ENCODE measurements around the gene CFAP97D2.
"Not testable (repeated sequence)": the region's sequence is repeated elsewhere in the genome, so short reads cannot be mapped to it uniquely, and the experiment has no call there.

CFAP97D2 gene

GRCh38 chr13:114143806-114144605, 35.1 kb upstream of the CFAP97D2 start:
- DNase-seq, result no peak

GRCh38 chr13:114144606-114145244, 34.3 kb upstream of the CFAP97D2 start:
- no peak for DNase-seq

GRCh38 chr13:114145256-114145655, 33.8 kb upstream of the CFAP97D2 start:
- DNase-seq, result no peak

GRCh38 chr13:114145722-114146121, 33.3 kb upstream of the CFAP97D2 start:
- no peak for DNase-seq

- no peak for DNase-seq
These were observed 32.9 kb upstream of the CFAP97D2 start for GRCh38 chr13:114146173-114146572.

- no peak for DNase-seq
These were observed 32.4 kb upstream of the CFAP97D2 start for GRCh38 chr13:114146629-114147028.

GRCh38 chr13:114147803-114148520, 31.1 kb upstream of the CFAP97D2 start:
- DNase-seq, result no peak

- DNase-seq, result no peak
These were observed 30.6 kb upstream of the CFAP97D2 start for GRCh38 chr13:114148521-114148855.

GRCh38 chr13:114148886-114149285, 30.2 kb upstream of the CFAP97D2 start:
- DNase-seq, result not testable (repeated sequence)

GRCh38 chr13:114149774-114150740, 29.0 kb upstream of the CFAP97D2 start:
- DNase-seq, result no peak

- no peak for DNase-seq
These were observed 28.0 kb upstream of the CFAP97D2 start for GRCh38 chr13:114151031-114151430.

- DNase-seq, result peak; percentile 43
These were observed 27.3 kb upstream of the CFAP97D2 start for GRCh38 chr13:114151565-114152284.

- no peak for DNase-seq
These were observed 26.8 kb upstream of the CFAP97D2 start for GRCh38 chr13:114152285-114152645.

GRCh38 chr13:114152831-114153371, 26.2 kb upstream of the CFAP97D2 start:
- DNase-seq, result no peak

- DNase-seq, result no peak
These were observed 25.5 kb upstream of the CFAP97D2 start for GRCh38 chr13:114153485-114154080.

- no peak for DNase-seq
These were observed 24.6 kb upstream of the CFAP97D2 start for GRCh38 chr13:114154476-114154875.

GRCh38 chr13:114155320-114155719, 23.7 kb upstream of the CFAP97D2 start:
- DNase-seq, result no peak

GRCh38 chr13:114155926-114156883, 22.9 kb upstream of the CFAP97D2 start:
- DNase-seq, result no peak

GRCh38 chr13:114157869-114158495, 21.1 kb upstream of the CFAP97D2 start:
- DNase-seq, result no peak
